OCI-LY3 (cell line): ENCODE results near the gene ZNF500.

Experiments
- EZH2phosphoT487 ChIP-seq: fragments of 200-600 bp; shearing (Covaris generic); IDR thresholded peaks from 2 replicates; pipeline ENCODE4 v1.6.1; 2018; ENCODE audit warnings: antibody characterized with exemption, mixed run types, low read depth
- TF ChIP-seq, protein P1 (sequence below): fragments of 200-600, 300-600 bp; sonication (generic); IDR thresholded peaks from 2 replicates; pipeline ENCODE4 v1.5.1; 2014; ENCODE audit warnings: antibody characterized with exemption, low read length, low read depth

- TF ChIP-seq, protein P1, sequence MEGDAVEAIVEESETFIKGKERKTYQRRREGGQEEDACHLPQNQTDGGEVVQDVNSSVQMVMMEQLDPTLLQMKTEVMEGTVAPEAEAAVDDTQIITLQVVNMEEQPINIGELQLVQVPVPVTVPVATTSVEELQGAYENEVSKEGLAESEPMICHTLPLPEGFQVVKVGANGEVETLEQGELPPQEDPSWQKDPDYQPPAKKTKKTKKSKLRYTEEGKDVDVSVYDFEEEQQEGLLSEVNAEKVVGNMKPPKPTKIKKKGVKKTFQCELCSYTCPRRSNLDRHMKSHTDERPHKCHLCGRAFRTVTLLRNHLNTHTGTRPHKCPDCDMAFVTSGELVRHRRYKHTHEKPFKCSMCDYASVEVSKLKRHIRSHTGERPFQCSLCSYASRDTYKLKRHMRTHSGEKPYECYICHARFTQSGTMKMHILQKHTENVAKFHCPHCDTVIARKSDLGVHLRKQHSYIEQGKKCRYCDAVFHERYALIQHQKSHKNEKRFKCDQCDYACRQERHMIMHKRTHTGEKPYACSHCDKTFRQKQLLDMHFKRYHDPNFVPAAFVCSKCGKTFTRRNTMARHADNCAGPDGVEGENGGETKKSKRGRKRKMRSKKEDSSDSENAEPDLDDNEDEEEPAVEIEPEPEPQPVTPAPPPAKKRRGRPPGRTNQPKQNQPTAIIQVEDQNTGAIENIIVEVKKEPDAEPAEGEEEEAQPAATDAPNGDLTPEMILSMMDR = no peak
- TF ChIP-seq EZH2phosphoT487 = no peak
These were observed 21.7 kb downstream of the ZNF500 start for GRCh38 chr16:4745274-4745569.
